CD4-positive, alpha-beta T cell treated with Interleukin-15 for 4 hours (primary cell): ENCODE data around the gene ACTRT2.

ENCODE experiments used
- DNase-seq: peaks from one replicate; pipeline ENCODE4 v3.0.0-alpha.2; 2020; ENCODE audit warnings: low spot score

The ACTRT2 gene

DNA sequence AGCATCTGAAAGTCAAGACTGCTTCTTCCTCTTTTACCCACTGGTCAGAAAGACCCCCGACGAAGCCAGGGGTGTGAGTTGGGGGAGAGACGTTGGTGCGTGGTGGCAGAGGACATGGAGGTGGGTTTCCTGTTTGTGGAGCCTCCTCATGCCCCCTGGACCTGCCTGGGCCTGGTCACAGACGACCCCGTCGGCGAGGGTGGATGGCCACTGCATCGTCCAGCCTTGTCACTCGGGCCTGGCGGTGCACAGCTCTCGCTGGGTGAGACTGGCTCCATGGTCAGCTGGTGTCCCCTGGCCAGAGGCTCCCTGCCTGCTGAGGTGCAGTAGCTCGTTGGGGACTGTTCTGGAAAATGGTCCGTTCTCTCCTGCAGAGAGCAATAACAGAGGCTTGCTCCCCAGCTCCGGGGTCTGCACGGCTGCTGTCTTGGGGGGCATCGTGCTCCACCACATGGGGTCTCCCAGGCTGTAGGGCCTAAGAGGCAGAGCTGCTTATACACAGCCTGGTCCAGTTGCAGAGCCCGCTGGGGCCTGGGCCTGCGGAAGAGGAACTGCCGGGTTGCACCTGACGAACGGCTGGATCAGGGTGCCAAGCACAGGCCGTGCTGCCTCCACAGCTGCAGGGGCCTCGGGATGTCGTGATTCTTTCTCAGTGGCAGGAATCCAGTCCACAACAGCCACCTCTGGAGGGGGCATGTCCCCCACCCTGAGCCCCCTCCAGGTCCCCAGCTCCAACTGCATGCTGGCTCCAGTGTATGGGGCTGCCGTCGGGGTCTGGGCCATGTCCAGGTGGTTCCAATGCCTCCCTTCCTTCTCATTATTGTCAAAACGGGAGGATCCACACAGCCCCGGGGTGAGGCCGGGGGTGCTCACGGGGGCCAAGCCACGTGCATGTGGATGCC, 18.0 kb upstream of the ACTRT2 start:
- DNase-seq, result no peak

DNA sequence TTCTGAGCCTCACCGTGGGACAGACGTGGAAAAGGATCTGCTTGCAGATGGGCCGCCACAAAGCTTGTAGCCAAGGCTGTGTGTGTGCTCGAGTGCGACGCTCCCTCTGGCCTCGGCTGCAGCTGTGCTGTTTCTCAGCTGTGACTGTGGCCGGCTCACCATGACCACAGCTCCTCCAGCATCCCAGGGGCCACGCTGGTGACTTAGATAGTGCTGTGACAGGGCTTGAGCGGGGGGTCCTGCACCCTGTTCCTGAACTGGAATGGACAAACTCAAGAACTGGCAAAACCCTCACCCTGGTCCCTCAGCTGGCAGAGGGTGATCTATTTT, 17.4 kb upstream of the ACTRT2 start:
- DNase-seq, result no peak

DNA sequence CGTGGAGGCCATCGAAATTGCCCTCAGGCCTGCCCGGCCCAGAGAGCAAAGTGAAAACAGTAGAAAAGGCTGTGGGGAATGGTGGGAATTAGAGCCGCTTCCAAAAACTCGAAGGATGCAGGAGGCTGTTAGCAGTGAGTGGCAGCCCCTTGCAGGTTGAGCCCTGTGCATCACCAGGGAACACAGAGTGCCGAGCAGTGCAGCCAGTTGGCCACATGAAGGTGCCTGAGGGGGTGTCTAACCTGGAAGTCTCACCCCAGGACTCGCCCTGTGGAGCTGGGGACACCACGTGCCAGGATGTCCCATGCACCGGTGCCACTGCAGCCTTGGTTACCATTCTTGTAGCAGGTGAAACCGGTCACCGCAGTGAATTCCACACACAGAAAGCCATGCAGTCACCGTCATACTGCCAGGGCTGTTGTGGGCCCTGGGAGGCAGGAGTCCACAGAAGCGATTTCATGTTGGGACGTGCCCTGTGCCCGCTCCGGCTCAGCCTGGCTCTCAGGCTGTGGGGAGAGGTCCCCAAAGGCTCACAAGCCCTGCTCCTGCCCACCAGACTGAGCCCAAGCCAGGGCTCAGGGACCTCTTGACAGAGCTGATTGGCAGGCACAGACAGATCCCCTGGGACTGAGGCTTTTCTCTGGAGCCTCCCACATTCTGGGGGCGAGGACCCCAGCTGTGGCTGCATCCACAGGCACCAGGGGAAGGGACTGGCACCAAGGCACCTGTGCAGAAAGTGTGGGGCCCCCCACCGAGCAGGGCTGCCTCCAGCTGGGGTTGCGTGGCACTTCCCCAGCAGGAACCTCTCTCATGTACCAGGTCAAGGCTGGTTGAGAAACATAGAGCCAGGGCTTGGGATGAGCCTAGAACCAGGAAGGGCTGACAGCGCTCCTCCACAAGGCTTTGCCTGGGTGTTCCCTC, 16.7 kb upstream of the ACTRT2 start:
- no peak for DNase-seq

DNA sequence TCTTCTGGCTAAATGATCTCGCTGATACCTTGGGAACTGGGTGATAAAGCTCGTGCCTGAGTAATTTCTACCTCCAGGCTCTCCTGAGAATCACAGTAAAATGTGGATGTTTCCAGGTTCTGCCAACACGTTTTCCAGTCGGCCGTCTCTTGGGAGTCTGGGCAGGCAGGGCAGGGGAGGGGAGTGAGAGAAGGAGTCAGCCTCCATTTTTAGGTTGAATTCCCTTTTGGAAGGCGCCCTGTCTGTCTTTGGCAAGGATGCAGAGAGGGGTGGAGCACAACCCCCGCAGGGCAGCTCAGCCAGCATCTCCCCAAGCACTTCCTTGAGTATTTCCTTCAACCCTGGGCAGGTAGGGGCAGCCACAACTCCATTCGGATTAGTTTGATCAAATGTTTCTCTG, 15.5 kb upstream of the ACTRT2 start:
- DNase-seq, result no peak

DNA sequence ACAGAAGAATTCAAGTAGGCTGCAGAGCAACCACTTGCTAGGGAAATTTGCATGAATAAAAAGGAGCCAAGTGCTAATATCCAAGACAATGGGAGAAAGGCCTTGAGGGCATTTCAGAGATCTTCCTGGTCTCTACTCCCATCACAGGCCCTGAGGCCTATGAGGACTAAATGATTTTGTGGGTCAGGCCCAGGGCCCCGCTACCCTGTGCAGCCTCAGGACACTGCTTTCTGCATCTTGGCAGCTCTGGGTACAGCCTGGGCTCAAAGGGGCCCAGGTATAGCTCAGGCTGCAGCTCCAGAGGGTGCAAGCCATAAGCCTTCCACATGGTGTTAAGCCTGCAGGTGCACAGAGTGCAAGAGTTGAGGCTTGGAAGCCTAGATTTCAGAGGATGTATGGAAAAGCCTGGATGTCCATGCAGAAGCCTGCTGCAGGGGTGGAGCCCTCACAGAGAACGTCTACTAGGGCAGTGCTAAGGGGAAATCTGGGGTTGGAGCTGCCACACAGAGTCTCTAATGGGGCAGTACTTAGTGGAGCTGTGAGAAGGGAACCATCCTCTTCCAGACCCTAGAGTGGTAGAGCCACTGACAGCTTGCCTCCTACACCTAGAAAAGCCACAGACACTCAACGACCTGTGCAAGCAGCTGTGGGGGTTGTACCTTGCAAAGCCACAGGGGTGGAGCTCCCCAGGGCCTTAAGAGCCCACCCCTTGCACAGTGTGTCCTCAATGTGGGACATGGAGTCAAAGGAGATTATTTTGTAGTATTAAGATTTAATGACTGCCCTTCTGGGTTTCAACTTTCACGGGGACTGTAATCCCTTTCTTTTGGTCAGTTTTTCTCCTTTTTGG, 13.7 kb upstream of the ACTRT2 start:
- DNase-seq, result no peak

DNA sequence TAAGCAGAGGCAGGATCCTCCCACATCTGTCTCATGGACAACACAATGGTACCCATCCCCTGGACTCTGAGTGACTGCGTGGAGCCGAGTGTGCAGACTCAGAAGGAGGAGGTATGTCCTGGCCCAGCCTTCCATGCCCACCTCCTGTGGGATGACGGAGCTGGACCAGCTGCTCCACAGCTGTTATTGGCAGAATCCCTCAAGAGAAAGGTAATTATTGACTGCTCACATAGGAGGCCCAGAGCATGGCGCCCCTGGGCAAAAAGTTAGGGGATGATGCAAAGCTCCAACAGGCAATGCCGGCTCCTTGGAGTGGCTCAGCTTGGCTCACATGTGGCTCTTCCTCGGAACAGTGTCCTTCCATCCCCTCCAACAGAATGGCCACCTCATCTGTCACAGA, 12.2 kb upstream of the ACTRT2 start:
- no peak for DNase-seq

DNA sequence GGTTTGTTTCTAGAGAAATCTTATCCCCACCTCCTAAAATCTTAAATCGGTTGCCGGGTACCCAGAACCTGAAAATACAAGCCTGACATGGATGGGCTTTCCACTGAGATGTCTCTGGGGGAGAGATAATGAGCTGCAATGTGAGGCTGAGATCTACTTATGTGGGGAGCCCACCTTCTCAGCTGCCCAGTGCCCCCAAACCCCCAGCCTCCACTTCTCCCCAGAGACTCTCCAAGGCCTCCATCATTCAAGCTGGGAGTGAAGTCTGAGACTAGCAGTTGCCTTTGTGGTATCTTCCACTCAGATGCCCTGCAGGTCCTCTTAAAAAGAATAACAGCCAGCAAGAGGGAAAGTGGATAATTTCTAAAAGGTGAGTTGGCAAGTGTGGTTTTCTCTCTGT, 11.7 kb upstream of the ACTRT2 start:
- no peak for DNase-seq

DNA sequence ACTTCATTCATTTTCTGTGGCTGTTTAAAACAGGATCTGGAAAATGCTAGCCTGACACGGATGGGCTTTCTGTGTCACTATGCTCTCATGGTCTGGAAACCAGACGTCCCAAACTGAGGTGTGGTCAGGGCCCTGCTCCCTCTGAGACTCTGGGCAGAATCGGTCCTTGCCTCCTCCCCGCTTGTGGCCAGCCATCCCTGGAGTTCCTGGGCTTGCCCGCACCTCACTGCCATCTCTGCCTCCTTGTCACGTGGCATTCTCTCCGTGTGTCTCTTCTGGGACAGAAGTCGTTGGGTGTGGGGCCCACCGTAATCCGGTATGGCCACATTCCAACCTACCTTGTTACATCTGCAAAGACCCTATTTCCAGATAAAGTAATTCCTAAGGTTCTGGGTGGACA, 10.1 kb upstream of the ACTRT2 start:
- no peak for DNase-seq

DNA sequence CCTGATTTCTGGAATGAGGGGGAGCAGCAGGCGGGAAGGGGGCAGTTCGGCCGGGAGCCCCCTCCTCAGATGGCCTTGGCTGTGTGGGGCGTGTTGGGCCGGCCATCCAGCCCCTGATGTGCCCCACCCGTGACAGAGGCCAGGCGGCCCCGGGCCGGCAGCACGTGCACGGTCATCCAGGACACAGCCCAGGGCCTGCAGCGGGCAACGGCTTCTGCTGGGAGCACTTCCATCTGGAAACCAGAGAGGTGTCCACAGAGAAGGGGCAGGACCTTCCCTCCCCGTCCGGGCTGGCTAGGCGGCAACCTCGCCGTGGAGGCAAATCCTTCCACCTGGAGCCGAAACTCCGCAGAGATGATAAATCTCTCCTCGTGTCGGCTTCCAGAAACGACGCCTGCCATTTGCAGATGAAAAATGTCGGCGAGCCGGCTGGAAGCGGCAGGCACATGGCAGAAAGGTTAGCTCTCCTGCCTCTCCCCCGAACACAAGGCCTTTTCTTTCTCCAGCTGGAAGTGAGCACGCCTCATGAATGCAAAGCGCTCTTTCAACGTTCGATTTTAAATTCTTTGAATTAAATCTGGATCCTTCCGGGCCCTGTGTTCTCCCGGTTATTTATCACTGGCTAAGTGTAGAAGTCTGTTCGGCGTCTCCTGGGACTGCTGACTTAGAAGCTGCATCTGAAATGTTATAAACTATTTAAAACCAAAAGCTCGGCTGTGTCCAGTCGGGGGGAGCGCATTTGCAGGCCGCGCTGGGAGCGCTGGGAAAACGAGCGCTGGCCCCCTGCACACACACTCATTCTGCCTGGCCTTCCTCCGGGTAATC, 9.4 kb upstream of the ACTRT2 start:
- DNase-seq, result no peak

DNA sequence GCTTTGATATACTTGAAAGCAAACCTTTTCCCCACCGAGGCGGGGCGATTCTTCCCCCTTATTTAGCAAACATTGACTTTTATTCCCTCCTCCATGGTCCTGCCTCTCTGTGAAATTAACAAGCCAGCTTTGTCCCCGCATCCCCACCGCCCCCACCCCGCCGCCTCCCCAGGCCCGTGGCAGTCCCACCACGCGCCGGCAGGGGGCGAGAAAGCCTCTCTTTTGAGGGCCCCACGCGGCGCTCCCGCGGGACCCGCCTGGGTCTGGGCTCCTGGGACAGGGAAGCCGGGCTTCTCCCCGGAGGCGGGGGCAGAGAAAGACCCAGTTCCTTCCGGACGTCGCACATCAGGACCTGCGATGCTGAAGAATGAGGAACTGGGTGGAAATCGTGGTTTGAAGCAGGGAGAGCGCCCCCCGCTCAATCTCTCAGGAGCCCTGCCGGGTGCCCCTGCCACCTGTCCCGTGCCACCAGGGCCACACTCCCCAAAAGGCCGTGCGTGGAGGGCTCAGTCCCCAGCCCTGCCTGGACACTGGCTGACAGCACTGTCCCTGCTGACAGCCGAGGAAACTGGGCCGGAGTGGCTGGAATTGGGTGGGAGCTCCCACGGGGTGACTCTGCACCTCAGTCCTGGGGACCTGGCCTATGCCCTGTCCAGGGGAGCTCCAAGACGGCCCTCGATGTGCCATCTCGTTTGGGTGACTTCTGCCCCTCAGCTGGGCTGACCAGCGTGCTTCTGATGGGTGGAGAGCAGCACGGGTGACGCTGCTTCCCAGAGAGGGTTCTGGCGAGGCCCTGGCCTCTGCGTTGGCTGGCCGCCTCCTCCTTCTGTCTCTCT, 8.6 kb upstream of the ACTRT2 start:
- peak; percentile 25 for DNase-seq

DNA sequence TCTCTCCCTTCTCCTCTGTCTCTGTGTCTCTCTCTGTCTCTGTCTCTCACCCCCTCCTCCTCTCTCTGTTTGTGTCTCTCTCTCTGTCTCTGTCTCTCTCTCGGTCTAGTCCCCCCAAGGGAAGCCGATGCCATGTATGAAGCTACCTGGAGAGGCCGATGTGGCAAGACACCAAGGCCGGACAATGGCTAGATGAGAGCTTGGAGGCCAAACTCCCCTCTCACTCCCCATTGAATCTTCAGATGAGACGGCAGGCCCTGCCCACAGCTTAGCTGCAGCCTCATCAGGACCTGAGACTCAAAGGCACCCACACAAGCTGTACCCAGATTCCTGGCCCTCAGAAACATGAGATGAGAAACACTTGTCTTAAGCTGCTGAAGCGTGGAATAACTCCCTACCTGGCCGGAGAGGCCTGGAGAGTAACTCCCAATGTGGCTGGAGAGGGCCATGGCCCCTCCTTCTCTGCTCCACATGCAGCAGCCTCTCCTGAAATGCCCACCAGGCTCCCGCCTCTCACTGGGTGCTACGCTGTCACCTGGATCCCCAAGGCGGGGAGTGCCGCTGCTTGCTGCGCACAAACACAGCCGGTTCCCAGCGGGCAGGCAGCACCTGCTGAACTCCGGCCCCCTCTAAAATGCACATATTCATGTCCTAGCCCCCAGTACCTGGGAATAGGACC, 7.8 kb upstream of the ACTRT2 start:
- DNase-seq, result no peak

DNA sequence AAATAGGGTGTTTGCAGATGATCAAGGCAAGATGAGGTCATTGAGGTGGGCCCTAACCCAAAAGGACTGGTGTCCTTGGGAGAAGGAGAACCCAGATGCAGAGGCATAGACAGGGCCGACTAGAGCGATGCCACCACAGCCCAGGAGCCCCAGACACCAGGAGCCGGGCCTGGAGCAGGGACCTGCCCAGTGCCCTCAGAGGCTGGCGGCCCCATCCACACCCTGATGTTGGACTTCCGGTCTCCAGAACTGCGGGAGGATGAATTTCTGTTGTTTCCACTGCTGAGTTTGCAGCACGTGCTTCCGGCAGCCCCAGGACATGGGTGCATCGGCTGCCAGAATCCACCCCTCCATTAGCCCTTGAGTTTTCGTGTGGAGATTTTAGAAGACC, 7.2 kb upstream of the ACTRT2 start:
- DNase-seq, result no peak

DNA sequence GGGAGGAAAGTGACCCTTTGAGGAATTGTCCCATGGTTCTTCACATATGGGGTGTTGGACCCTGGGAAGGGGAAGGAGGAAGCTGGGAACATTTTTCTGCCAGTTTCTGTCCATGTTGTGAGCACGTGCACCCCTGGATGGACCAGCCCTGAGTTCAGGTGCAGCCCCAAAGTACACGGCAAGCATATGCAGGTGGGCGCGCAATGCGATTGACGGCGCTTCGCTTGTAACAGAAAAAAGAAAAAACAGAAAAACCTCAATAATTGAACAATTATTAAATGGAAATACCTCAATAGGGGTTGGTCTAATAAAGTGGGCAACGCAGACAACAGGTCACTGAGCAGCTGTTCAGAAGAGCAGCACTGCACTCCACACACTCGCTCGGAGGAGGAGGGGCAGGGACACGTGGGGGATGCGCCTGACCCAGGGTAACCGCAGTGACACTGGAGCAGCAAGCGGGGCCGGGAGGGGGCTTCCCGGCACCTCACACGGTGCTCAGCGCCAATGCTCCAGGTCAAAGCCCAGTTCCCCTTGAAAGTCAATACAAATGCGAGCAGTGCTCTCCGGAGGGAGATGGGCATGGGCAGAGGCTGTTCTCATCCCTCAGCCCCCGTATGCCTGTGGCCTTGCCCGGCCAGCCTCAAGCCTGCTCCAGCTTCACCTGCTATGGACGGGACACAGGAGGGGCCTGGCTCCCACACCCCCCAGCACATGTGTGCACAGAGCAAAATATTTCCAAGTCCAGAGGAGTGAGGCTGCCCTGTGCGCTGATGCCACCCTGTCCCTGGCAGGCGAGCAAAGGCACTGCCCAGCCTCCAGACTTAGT, 6.6 kb upstream of the ACTRT2 start:
- no peak for DNase-seq

DNA sequence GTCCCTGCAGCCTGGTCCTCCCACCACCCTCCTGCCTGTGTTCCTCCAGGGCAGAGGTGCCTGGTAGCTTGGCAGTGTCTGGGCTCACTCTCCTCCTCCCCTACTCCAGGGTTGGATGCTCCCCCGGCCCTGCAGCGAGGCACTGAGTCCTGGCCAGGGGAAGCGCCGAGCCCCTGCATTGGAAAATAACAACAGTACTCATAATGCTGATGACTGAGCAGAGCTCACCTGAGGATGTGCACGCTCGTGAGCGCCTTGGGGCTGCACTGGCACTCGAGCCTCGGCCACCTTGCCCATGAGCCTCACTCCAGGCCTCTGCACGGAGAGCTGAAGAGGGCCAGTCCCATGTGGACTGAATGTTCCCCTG, 6.0 kb upstream of the ACTRT2 start:
- no peak for DNase-seq

DNA sequence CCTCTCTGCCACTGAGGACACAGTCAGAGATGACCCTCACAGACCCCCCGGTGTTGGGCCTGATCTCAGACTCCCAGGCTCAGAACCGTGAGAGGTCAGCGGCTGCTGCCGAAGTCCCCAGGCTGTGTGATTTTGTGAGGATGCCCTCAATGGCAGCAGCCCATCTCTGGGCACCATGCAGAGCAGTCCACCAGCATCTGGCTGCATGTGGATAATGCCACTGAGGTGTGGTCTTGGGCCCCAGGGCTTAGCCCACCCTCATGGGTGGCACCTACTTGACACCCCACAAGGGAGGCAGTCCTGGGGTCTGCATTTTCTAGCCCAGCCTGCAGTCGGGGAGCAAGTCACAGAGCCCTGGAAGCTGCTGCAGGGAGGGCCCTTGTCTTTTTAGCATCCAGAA, 5.5 kb upstream of the ACTRT2 start:
- no peak for DNase-seq

DNA sequence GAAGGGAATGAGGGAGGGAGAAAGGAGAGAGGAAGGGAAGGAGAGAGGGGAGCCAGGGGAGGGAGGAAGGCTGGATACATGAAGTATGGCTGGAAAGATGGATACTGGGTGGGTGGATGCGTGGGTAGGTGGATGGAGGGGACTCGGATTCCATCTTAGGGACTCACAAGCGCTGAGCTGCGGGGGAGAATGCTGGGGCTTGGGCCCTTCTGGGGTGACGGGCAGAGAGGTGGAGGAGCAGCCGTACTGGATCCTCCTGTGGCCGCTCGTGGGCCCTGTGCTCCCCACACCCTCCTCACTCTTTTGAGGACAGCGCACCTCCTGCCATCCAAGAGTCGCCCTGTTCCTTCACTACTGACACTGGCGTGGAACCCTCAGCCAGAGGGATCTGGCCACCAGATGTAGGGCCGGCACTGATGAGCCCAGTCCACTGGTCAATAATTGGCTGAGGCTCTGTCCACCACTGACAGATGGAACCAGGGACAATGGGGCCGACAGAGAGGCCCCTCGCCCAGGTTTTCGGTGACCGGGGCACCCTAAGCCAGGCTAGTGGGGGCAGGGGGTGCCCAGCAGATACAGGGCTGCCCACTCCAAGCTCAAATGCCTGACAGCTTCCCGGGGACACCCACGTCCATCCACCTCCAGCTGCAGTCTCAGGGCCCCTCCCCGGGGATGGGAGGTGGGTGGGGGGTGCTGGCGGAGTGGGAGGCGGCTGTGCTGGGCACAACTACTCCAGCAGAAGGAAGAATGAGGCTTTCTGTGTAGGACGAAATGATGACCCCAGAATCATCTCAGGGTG, 4.4 kb upstream of the ACTRT2 start:
- DNase-seq, result no peak

DNA sequence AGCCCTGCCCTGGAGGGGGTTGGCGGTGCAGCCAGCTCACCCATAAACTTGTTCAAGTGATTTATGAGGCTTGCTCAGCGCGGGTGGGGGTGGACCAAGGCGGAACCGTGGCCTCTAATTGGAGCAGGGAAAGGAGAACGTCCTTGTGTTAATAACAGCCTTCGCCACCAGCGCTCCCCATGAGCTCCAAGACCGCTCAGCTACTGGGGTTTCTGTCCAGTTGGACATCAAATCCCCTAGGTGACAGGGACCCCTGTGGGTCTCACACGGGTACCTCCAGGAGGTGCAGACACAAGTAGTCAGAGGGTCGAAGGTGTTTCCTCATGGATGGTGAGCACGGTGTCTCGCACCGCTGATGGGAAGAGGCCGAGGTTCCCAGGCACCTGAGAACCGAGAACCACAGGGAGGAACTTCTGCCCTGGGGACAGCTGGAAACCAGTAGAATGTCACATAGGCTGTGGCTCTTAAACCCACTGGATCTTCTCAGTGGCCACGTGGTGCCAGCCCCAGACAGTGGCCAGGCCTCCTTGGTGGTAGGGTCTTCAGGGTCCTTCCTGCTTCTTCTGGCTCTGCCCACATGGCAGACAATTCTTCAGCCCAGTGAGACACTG, 3.7 kb upstream of the ACTRT2 start:
- DNase-seq, result no peak

DNA sequence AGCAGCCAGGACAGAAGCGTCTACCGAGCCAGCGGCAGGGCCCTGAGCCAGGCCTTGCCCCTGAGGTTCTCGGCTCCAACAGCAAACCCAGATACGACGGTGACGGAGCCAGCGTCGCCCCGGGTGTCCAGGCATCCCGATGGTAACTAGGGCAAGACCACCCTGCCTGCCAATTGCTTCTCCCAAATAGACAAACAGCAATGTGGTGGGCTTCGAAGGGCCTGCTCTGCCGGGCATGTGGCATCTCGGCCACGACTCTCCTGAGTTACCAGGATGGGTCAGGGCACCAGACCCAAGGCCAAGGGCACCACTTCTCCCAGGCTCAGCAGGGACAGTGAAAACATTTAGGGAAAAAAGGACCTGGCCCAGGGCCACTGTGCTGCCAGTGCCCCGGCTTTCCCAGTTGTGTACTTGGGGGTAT, 3.2 kb upstream of the ACTRT2 start:
- DNase-seq, result no peak
